NCI-H146 treated with DMSO at 0.1 percent for 48 hours (cell line): ENCODE results near the gene KRT83.
A peak's percentile ranks its signal among the peaks of the same experiment; 100 is the strongest.
"Not testable (repeated sequence)": the region's sequence is repeated elsewhere in the genome, so short reads cannot be mapped to it uniquely, and the experiment has no call there.

ENCODE experiments used
- DNase-seq: peaks from one replicate; lab custom pipeline; 2025; ENCODE audit not compliant: unreplicated experiment; lab: John Stamatoyannopoulos, UW

Gene KRT83

GRCh38 chr12:52311285-52311648 is 9.9 kb downstream of the KRT83 start:
- no peak for DNase-seq

GRCh38 chr12:52310622-52311284 is 10.4 kb downstream of the KRT83 start:
- DNase-seq: no peak

DNA sequence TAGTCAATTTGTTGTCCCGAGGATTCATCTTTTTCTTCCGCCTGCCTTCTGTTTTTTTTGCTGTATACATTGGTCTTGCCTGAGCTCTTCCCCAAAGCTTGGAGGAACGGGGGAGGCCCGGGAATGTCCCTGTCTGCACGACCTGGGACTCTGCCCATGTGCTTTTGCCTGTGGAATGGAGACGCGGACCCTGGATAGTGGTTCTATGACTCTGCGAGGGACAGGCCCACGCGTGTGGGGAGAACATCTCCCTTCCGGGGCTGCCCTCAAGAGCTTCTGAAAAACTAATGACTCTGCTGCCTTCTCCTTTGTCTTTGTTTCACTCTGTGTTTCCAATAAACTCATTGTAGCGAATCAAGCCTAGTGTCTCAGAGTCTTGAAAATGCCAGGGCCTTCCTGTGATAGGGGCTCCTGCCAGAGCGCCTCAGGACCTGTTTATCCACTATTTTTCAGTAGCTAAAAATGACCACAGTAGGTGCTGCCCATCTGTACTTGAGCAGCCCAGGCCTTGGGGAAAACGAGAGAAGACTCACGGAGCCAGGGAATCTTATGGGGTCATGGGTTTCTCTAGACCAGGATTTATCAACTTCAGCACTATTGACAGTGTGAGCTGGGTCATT is 12.3 kb downstream of the KRT83 start:
- DNase-seq: no peak

DNA sequence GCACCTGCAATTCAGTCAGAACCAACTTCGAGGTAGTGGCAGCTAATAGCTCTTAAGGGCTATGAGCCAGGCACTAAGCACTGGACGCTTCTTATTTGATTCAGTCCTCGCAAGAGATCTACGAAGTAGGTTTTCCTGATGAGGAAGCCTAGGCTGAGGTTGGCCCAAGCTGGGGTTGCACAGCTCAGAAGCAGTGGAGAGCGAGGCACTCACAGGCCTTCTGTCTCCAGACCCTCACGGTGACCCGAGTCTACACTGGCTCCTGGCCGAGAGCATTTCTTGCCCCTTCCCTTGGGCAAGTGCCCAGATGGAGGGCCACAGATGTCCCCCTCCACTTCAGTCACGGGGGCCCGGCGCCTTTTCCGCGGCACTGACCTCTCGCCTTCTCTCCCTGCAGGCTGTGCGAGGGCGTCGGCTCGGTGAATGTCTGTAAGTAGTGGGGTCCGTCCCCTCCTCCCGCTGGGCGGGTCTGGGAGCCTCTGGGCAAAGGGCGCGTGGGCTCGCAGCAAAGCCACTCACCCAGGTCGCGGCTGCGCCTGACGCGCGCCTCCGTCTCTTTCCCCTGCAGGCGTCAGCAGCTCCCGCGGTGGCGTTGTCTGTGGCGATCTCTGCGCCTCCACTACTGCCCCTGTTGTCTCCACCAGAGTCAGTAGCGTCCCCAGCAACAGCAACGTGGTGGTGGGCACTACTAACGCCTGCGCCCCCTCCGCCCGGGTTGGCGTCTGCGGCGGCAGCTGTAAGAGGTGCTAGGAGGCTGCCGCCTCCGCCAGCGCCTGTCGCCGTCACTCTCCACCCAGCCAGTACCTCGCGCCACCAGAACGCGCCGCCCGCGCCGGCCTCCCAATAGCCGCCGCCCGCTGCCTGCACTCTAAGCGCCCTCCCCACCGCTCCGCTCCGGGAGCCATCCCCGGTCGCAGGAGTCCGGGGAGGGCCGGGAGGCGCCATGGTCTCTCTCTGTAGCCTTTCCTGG is 13.1 kb downstream of the KRT83 start:
- peak; percentile 77 for DNase-seq

DNA sequence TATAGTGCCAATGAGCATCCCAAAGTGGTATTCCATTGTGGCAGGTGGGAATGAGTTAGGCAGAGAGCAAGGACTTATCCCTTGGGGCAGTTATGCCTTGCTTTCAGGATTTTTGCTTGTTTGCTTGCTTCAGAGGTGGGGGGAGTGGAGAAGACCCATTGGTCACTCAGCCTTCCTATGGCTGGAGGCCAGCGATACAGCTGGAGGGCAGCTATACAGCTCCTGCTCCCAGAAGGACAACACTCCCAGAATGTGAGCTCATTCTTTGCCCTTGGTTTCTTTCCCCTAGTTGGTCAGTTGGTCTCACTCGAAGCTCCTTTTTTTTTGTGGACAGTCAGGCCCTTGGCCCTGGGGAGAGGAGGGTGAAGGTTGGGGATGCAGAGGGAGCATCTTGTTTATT is 14.5 kb downstream of the KRT83 start:
- no peak for DNase-seq

DNA sequence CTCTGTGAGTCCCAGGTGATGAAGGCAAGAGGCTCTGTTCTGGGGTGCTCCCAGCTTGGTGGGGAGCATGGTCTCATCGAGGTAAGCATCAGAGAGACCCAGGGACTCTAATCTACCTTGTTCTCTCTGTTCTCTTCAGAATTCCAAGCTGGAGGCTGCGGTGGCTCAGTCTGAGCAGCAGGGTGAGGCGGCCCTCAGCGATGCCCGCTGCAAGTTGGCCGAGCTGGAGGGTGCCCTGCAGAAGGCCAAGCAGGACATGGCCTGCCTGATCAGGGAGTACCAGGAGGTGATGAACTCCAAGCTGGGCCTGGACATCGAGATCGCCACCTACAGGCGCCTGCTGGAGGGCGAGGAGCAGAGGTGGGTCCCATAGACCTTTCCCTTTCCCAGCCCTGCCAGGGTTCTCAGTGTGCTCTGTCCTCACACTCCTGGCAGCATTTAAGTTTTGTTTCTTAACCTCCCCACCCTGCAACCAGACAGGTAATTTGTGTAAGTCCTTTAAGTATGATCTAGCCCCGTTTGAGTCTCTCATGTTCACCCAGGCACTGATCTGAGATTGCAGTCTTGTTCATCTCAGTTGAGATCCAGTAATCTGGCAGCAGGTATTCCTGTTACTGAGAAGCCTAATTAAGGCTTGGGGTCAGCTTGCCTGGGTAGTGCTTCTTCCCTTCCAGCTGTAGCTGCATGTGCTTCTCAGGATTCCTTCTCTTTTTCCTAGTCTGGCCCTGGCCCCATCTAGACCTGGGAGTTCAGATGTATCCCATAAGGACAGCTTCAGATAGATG is 15.1 kb downstream of the KRT83 start:
- DNase-seq: no peak

GRCh38 chr12:52304941-52305411 is 16.2 kb downstream of the KRT83 start:
- DNase-seq: not testable (repeated sequence)

DNA sequence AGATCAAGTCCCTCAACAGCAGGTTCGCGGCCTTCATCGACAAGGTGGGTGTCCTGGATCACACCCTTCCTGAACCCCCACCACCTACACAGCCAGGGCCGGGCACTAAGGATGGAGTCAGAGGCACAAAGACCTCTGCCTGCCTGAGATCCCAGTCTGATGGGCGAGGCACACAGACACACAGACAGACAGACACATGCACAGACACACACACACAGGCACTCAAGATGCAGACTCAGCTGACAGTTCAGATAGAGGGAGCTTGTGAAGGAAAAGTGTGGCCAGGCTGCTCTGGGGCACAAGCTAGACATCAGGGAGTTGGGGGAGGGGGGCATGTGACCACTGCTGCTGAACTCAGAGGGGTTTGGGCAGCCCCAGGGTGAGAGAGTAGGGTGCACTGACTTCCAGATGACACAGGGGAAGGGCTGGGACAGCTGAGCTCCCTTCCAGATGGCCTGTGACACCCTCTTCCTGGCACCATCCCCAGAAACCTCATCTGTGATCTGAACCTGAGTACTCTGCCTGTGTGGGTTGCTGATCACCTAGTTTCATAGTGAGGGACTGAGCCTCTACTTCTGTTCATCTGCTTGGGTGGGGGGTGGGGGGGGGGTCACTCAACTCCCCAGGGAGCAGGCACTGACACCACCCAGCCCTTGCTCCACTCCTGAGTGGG is 18.8 kb downstream of the KRT83 start:
- not testable (repeated sequence) for DNase-seq

GRCh38 chr12:52301721-52302120 is 19.5 kb downstream of the KRT83 start:
- not testable (repeated sequence) for DNase-seq

- DNase-seq: no peak
Measured at GRCh38 chr12:52300796-52301691, 20.2 kb downstream of the KRT83 start.

DNA sequence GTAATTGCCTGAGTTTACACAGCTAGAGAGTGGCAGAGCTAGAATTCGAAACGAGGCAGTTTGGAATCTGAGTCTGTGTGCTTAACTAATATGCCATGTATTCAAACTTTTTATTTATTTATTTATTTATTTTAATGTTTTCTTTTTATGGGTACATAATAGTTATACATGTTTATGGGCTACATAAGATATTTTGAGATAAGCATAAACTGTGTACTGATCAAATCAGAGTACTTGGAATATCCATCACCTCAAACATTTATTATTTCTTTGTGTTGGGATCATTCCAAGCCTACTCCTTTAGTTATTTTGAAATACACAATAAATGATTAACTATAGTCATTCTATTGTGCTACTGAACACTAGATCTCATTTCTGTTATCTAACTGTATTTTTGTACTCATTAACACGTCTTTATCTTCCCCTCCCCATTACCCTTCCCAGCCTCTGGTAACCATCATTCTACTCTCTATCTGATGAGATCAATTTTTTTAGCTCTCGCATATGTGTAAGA is 22.5 kb downstream of the KRT83 start:
- no peak for DNase-seq

- no peak for DNase-seq
Measured at GRCh38 chr12:52296572-52297215, 24.5 kb downstream of the KRT83 start.

GRCh38 chr12:52295663-52296062 is 25.5 kb downstream of the KRT83 start:
- no peak for DNase-seq

DNA sequence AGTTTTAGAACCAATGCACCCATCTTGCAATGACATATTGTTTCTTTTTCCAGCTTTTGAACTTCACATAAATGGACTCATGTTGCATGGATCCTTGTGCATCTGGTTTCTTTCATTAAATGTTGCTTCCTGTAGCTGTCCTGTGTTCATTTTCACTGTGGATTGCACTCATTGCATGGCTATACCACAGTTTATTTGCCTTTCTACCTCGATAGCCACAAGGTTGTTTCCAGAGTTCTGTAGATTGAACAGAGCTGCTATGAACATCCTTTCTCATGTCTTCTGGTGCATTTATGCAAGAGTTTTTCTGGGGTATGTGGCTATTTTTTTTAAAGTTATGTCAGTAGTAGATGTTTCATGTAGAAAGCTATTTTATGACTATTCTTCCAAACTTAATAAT is 26.4 kb downstream of the KRT83 start:
- DNase-seq: no peak

DNA sequence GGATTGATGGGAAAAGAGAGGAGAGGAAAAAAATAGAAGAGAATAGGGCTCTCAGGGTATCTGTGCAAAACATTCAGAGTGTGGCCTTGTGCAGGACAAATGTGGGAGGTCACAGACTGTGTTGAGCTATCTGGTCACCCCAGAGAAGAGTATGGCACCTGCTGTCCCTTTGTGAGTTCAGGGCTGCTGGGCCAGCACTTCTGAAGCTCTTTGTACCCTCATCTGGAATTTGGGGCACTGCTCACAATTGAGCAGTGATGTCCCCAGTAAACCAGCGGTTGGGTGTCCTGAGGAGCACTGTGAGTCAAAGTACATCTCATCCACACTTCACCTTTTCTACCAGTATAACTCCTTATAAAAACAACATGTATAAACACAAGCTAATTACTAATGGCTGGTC is 27.3 kb downstream of the KRT83 start:
- DNase-seq: no peak

DNA sequence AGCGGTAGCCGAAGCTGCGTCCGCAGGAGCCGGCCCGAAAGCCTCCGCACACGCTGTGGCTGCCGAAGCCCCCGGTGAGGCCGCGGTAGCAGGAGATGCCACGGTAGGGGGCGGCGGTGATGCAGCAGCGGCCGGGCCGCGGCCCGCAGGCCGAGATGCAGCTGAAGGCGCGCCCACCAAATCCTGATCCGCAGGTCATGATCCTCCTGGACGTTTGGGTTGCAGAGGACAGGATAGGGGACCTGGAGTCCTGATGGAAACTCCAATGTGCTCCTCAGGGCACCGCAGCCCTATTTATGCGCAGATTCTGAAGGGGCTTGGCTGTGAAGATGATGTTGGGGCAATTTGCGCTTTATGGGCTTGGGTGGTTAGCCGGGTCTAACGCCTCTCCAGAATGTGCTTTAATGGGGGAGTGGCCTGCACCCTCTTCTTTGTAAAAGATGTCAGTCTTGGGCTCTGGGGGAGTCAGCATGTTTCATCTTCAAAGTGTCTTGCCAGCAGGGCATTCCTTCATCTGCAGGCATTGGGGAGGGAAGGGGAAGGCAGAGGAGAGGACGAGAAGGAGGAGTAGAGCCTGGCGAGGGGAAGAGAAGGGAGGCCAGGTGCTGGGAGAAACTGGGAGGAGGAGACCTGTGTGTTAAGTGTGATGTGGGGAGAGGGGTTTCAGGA is 29.8 kb downstream of the KRT83 start, which contains the start of gene KRT81:
Gene KRT81, minus strand, starts transcription at position 268 of the 669 bp plus-strand sequence. Its CDS starts 69 bp downstream, at position 199.
- no peak for DNase-seq

GRCh38 chr12:52290483-52291134 is 30.6 kb downstream of the KRT83 start:
- not testable (repeated sequence) for DNase-seq
